DND-41 (cell line): ENCODE measurements around the gene WNT1.

Experiments
- ATAC-seq: fragments of 200-7000 bp; cut with Tn5 transposase; 3 replicates; pipeline ENCODE4 v1.9.1; 2021; ENCODE audit warnings: low read depth; ENCODE audit not compliant: insufficient read depth
- DNase-seq: peaks from one replicate; pipeline ENCODE4 v3.0.0-alpha.2; 2020
- H2AFZ ChIP-seq: 2 replicates; pipeline ENCODE4 v1.6.0; 2012; ENCODE audit warnings: low read depth, low read length
- H3K27ac ChIP-seq: 2 replicates; pipeline ENCODE4 v1.5.1; 2012; ENCODE audit warnings: low read length, inconsistent platforms
- H3K27me3 ChIP-seq: fragments of 200-600 bp; sonication (generic); 2 replicates; pipeline ENCODE4 v1.6.0; 2012; ENCODE audit warnings: low read length, mild to moderate bottlenecking, inconsistent platforms; ENCODE audit not compliant: insufficient read depth, poor library complexity
- H3K36me3 ChIP-seq: 2 replicates; pipeline ENCODE4 v1.5.1; 2012; ENCODE audit warnings: low read length, inconsistent platforms; ENCODE audit not compliant: insufficient read depth
- H3K4me1 ChIP-seq: 2 replicates; pipeline ENCODE4 v1.5.1; 2012; ENCODE audit warnings: mild to moderate bottlenecking, low read length; ENCODE audit not compliant: insufficient read depth
- H3K4me2 ChIP-seq: 2 replicates; pipeline ENCODE4 v1.6.0; 2012; ENCODE audit warnings: mild to moderate bottlenecking, moderate library complexity, low read length, inconsistent platforms; ENCODE audit not compliant: insufficient read depth
- H3K4me3 ChIP-seq, 2 experiments: fragments of 200-600 bp in 1 of 2; shearing (Covaris generic) in 1 of 2; 2 replicates each; pipeline ENCODE4 v1.5.1; 2012 to 2016; ENCODE audit warnings: inconsistent platforms in 2 of 2, low read length in 2 of 2, mild to moderate bottlenecking in 2 of 2, low read depth in 1 of 2, moderate library complexity in 1 of 2
- H3K79me2 ChIP-seq: 2 replicates; pipeline ENCODE4 v1.6.0; 2012; ENCODE audit warnings: low read length, inconsistent platforms; ENCODE audit not compliant: insufficient read depth
- H3K9ac ChIP-seq: 2 replicates; pipeline ENCODE4 v1.6.0; 2012; ENCODE audit warnings: low read depth, mild to moderate bottlenecking, inconsistent platforms, low read length, moderate library complexity
- H3K9me3 ChIP-seq: 2 replicates; pipeline ENCODE4 v1.5.1; 2012; ENCODE audit warnings: low read length, moderate library complexity, mild to moderate bottlenecking, inconsistent platforms; ENCODE audit not compliant: insufficient read depth, severe bottlenecking
- H4K20me1 ChIP-seq: 2 replicates; pipeline ENCODE4 v1.6.0; 2012; ENCODE audit warnings: low read length; ENCODE audit not compliant: insufficient read depth
- CTCF ChIP-seq: IDR thresholded peaks from 2 replicates; pipeline ENCODE4 v1.5.1; 2012; ENCODE audit warnings: borderline replicate concordance, low read length, moderate library complexity, mild to moderate bottlenecking; ENCODE audit not compliant: poor library complexity, severe bottlenecking; ENCODE audit errors: extremely low read depth
- EZH2 ChIP-seq: IDR thresholded peaks from 3 replicates; pipeline ENCODE4 v1.6.1; 2012; ENCODE audit warnings: borderline replicate concordance, low read depth, mild to moderate bottlenecking, moderate library complexity, low read length, inconsistent platforms; ENCODE audit not compliant: severe bottlenecking

The WNT1 gene

GRCh38 chr12:48978291-48978740 is at the start of gene WNT1:
WNT1 (plus strand) TSS chr12:48978322; CDS start chr12:48978651, 329 bp downstream.
- ATAC-seq (no peak), DNase-seq (no peak)
- no peaks in the 10 kb centered on the region for H3K36me3 ChIP-seq
- peak within 1 kb of the TSS; percentile 55 for H3K4me2 ChIP-seq
- H3K27ac ChIP-seq = no peak within 1 kb of the TSS
- H3K9ac ChIP-seq = no peak within 1 kb of the TSS
- H3K4me1 ChIP-seq = peaks cover 9% of the 10 kb centered on the region
- peaks cover 39% of the 10 kb centered on the region for H3K27me3 ChIP-seq
- no peaks in the 10 kb centered on the region for H4K20me1 ChIP-seq
- no peak within 1 kb of the TSS for H3K4me3 ChIP-seq
- TF ChIP-seq EZH2 = no peak
- no peak for TF ChIP-seq CTCF
- no peaks in the 10 kb centered on the region for H3K79me2 ChIP-seq
- no peak within 1 kb of the TSS; the same call in 1 of the 2 replicates for H2AFZ ChIP-seq
- H3K9me3 ChIP-seq = no peaks in the 10 kb centered on the region

- TF ChIP-seq CTCF (no peak), EZH2 (no peak)
These were observed 48.6 kb upstream of the WNT1 start for GRCh38 chr12:48929551-48929950.

GRCh38 chr12:48930475-48930874 is 47.6 kb upstream of the WNT1 start:
- peaks cover 11% of the 10 kb centered on the region; the same call in 1 of the 2 replicates for H4K20me1 ChIP-seq

More at GRCh38 chr12:48929551-48929950, 48.6 kb upstream of the WNT1 start:
- Histone ChIP-seq H3K36me3 (peaks cover 44% of the 10 kb centered on the region), H3K79me2 (no peaks in the 10 kb centered on the region), H3K9ac (no peak overlapping the region), H3K27me3 (no peaks in the 10 kb centered on the region), H3K4me1 (peaks cover 13% of the 10 kb centered on the region), H4K20me1 (peaks cover 9% of the 10 kb centered on the region; the same call in 1 of the 2 replicates), H3K4me3 (no peak overlapping the region), H2AFZ (no peak overlapping the region), H3K27ac (no peak overlapping the region), H3K9me3 (no peaks in the 10 kb centered on the region), H3K4me2 (no peak overlapping the region)
- ATAC-seq (no peak), DNase-seq (no peak)

More at GRCh38 chr12:48930475-48930874, 47.6 kb upstream of the WNT1 start:
- no peaks in the 10 kb centered on the region for H3K27me3 ChIP-seq
- no peak for ATAC-seq
- no peak for DNase-seq
- H3K9ac ChIP-seq = no peak overlapping the region
- H2AFZ ChIP-seq = no peak overlapping the region
- no peak overlapping the region for H3K27ac ChIP-seq
- peaks cover 10% of the 10 kb centered on the region for H3K4me1 ChIP-seq
- H3K79me2 ChIP-seq = 0 out of 2 replicates have a peak, but pooled peaks cover 4% of the 10 kb centered on the region
- no peak overlapping the region for H3K4me2 ChIP-seq
- H3K4me3 ChIP-seq = no peak overlapping the region
- TF ChIP-seq CTCF (no peak), EZH2 (no peak)
- H3K9me3 ChIP-seq = no peaks in the 10 kb centered on the region
- H3K36me3 ChIP-seq = peaks cover 51% of the 10 kb centered on the region
